Umbilical cord (tissue), 2 donors: ENCODE data around the gene VEZT. TPM values are rescaled to one million over a fixed set of nuclear protein-coding genes. Genes with fewer than 3 reads are reported as not detected.
A peak's percentile ranks its signal among the peaks of the same experiment; 100 is the strongest.
"Not testable (repeated sequence)": the region's sequence is repeated elsewhere in the genome, so short reads cannot be mapped to it uniquely, and the experiment has no call there.

Experiments
- DNase-seq: peaks from one replicate; pipeline ENCODE4 v3.0.0-alpha.2; 2015; ENCODE audit warnings: low spot score
- total RNA-seq: library from RNA; depleted of rRNA; stranded (reverse); fragments of >200 nt; gene quantifications from one replicate; pipeline ENCODE4 v1.2.3, GENCODE V29; 2014; ENCODE audit warnings: low replicate concordance; ENCODE audit not compliant: insufficient read depth

VEZT gene, protein sequence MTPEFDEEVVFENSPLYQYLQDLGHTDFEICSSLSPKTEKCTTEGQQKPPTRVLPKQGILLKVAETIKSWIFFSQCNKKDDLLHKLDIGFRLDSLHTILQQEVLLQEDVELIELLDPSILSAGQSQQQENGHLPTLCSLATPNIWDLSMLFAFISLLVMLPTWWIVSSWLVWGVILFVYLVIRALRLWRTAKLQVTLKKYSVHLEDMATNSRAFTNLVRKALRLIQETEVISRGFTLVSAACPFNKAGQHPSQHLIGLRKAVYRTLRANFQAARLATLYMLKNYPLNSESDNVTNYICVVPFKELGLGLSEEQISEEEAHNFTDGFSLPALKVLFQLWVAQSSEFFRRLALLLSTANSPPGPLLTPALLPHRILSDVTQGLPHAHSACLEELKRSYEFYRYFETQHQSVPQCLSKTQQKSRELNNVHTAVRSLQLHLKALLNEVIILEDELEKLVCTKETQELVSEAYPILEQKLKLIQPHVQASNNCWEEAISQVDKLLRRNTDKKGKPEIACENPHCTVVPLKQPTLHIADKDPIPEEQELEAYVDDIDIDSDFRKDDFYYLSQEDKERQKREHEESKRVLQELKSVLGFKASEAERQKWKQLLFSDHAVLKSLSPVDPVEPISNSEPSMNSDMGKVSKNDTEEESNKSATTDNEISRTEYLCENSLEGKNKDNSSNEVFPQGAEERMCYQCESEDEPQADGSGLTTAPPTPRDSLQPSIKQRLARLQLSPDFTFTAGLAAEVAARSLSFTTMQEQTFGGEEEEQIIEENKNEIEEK
- 94.4 TPM for total RNA-seq

DNA sequence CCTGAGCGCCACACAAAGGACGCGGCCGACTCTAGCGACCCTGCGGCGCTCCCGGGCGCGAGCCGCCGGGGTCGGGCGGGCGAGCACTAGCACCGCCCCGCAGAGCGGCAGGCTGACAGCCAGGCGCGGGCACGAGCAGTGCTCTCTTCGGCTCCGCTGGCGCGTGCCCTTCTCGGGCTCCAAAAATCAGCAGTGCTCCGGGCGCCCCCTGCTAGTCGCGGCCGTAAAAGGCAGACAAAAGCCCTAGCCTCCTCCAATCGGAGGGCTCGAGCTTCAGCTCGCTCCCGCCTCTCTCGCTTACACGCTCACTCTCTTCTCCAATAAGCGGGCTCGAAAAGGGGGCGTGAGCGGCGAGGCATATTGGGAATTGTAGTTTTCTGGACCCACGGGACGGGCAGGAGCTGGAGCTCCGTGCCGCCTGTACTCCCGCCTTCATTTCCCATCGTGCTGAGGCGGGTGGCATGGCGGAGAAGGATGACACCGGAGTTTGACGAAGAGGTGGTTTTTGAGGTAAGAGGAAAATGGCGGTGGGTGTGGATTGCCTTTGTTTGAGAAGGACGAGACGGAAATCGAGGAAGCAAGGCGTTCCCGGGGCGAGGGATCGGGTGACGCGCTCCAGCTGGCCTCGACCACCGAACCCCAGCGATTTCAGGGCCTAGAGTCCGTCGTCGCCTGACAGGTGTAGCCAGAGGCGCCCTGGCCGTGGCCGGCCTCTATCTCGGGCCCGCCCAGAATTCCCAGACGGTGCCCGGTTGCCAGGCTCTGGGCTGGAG, at the start of gene VEZT, which contains the start of gene FGD6:
TSS of gene VEZT (plus strand) at position 431 of the 773 bp plus-strand sequence. CDS start at position 475, 44 bp downstream.
TSS of gene FGD6 (minus strand) at position 91 of the 773 bp plus-strand sequence. CDS start 227 bp downstream, outside the sequence.
- peak; percentile 100 for DNase-seq

DNA sequence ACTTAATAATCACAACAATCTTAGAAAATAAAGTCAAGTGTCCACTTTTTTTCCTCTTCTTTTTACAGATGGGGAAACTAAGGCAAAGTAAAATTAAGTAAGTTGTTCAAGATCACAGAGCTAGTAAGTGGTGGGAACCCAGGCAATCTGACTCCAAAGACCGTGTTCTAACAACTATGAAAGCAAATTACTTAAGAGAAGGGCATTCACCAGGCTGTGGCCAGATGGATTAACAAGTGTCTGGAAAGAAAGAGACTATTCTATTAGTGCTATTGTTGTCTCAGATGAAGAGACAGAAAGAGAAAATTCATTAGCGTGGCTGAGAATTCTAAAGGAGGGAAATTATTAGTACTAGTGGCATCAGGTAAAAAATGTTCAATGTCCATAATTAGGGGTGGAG, 48.9 kb upstream of the VEZT start:
- no peak for DNase-seq

DNA sequence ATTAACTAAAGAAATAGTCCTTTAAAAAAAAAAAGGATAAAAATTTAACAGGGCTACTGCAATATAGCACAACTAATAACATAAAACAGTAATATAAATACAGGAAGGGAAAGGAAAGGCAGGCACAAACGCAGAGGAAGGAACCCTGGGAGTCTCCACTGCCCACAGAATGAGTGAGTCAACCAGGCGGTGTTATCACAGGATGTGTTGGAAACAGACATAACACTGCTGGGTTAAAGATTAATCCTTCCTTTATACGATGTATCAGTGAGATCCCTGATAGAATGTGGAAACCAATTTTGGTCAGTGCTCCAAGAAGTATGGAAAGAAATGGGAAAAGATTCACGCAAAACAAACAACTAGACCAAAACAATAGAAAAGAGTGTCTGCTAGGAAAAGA, 48.2 kb upstream of the VEZT start:
- DNase-seq, result peak; percentile 65

DNA sequence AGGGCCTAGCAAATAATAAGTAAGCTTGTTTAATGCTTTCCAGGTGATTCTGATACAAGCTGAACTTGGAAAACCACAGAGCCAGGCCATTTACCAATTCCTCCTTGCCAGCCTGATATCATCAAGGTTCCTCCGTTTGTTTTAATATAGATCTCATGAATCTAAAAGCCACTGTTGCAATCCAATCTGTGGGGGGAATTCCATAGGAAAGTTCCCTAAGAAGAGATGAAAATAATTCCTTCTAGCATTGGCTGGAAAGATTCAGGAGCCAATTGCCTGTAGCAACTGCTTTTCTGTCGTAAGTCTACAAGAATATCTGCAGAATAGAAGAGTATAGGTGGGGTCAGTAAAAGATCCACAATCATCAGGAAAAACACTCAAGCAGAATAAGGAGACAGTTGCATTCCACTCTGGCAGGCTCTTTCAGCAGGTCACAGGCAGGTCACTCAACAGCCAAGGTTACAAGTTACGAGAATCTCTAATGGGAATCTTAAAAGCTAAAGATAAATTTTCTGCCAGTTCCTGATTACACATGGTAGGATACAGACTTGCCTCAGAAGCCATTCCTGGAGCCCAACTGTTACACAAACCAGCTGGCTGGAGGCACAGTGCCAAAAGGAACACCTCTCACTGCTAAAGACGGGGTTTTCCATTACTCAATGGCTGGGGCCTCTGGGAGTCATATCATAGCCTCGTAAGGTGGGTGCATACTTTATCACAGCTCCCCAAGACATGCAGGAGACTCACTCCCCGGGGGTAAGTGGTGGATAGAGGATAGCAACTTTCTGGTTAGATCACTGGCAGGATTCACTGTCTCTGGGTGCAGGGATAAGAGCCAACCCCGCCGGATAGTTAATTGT, 44.0 kb upstream of the VEZT start:
- peak; percentile 78 for DNase-seq

DNA sequence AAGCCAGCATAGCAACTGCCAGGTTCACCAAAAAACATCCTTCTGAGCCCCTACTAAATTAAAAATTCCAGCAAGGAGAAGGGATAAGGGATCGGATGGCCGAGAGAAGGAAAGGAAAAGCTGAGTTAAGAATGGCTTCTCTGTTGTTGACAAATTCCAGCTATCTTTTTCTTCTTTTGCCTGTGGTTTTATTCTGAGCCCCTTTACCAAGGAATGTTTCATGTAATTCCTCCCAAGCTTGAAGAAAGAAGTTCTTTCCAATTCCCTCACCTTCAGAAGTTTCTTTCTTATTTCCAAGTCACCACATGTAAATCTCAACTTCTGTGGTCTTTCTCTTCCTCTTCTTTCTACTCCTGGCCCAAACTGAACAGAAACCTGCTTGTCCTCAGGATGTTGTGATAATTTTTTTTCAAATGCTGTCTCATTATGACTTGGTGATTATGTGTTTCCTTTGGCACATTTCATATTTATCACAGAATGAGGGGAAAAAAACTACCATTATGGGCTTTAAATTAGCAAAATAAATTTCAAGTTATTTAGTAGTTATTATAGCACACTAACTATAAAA, 40.3 kb upstream of the VEZT start:
- DNase-seq, result peak; percentile 10

DNA sequence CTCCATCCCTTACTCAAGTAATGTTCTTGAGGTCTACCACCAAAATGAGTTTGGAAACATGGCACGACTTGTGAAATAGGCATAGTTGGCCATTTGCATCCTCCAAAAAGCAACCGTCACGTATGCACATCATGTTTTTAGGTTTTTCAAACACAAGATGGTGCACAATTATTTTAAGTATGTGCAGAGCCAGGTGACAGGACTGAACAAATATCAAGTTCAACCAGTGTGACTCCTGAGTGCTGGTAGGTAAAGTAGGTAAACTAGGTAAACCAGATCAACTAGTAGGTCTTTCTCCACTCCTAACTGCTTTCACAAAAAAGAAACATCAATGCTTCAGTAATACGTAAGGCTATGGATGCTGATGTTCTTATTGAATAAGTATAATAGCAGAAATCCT, 39.5 kb upstream of the VEZT start:
- peak; percentile 12 for DNase-seq

DNA sequence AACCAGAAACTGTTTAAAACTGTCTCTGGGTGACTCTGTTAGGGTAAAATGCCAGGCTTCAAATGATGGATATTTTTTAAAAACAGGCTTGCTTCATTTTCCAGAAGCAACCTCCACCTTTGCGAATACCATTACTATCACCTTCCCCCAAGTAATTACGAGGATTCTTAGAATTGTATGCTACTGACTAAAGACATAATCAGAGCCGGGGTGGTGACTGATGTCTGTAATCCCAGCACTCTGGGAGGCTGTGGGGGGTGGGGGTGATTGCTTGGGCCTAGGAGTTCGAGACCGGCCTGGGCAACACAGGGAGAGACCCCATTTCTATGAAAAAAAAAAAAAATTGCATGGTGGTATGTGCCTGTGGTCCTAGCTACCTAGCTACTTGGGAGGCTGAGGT, 38.6 kb upstream of the VEZT start:
- no peak for DNase-seq

DNA sequence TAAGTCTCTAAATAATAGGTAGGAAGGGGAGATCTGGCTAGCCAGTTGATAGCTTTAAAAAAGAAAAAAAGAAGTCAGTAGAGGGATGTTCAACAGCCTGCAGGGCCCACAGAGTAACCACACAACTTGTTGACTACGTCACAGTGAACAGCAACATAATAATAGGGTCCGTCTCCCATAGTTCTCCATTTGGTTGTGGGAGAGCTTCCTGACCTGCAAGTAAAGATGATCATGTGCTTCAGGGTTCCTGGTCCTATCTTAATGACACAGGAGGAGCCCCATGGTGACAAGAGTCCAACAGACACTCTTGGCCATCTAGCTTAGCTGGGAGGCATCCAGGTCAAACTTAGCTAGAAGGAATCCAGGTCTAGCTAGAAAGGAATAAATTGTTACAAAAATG, 36.5 kb upstream of the VEZT start:
- DNase-seq, result no peak

DNA sequence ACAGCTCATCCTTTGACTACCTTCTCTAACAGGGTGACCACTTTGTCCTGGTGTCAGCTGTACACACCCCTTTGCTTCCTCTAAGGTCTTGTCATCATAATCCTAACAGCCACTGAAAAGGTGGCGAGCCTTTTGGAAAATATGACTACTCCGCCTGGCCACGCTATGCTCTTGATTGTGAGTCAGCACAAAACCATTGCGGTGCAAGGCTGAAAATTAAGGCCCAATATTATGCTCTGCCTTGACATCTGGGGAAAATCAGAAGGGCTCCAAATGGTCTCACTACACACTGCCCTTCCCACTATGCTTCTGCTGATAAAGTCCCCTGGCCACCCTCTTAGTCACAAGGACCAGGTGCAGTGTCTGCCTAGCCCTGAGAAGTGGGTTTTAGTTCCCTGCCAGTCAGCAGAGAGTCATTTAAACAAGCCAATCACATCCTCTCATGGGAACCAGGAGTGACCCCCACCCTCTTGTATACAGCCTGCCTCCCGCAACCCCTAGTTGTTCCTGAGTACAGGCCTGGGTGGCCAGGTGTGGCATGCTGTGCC, 34.7 kb upstream of the VEZT start:
- no peak for DNase-seq

DNA sequence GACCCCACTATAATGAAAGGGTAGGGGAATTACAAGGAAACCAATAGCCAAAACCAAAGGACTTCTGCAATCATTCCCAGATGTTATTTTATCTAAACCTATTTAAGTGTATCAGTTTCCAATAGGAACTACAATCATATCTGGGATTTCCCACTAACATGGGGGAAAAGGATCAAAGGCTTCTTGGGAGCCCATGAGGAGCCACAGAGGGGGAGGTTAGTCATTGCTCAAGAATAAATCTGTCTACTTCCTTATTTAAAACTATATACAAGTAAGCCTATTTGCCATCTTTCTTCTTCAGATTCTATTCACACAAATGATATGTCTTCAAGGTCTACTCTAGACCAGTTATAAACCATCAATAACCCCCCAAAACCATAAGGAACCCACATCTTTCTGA, 33.5 kb upstream of the VEZT start:
- DNase-seq, result no peak

DNA sequence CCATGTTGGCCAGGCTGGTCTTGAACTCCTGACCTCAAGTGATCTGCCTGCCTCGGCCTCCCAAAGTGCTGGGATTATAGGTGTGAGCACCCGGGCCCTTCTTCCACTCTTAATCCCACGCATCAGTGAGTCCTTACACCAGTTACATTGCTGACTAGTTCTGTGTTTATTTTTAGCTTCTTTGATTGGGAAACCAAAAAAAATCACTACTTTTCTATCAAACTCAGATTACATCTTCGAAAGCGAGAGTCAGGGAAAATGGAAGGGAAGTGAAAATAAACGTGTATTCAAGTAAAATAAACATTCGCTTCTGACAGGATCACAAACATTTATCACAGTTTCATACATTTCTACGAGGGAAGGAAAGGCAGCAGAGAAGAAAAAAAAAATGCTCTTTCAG, 32.5 kb upstream of the VEZT start:
- no peak for DNase-seq

DNA sequence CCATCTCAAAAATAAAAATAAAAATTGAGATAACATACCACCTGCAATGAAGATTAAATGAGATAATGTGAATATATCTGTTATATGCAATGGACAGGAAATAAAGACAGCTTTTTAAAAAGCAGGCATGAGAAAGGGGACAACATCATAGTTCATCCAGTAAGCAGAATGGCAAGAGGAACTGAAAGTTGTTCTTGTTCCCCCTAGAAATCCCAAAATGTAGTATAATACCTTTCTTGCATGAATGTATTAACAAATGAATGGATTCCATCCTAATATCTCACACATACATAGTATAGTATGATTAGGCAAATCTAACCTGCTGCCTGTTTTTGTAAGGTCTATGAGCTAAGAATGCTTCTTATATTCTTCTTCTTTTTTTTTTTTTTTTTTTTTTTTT, 31.8 kb upstream of the VEZT start:
- no peak for DNase-seq

DNA sequence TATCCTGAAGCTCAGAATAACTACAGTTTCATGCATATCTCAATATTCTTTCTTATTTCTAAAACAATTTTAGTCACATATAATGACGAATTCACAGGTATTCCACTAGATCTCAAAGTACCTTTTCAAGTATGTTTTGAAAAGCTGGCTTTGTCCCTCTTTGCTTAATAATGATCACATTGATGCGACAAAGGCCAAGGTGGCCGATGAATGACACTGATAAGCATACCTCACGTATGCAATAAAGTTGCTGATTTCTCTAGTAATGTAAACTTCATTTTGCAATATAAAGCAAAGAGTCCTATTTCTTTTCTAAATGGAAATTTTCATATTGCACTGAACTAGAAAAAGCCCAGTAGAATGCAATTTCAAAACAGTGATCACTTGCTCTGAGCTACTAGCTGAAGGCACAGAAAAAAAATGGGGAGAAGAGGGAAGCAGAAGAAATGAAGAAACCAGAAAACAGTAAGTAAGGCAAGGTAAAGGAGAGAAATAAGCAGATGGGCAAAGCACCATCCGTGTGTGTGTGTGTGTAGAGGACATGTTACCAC, 29.7 kb upstream of the VEZT start:
- no peak for DNase-seq

DNA sequence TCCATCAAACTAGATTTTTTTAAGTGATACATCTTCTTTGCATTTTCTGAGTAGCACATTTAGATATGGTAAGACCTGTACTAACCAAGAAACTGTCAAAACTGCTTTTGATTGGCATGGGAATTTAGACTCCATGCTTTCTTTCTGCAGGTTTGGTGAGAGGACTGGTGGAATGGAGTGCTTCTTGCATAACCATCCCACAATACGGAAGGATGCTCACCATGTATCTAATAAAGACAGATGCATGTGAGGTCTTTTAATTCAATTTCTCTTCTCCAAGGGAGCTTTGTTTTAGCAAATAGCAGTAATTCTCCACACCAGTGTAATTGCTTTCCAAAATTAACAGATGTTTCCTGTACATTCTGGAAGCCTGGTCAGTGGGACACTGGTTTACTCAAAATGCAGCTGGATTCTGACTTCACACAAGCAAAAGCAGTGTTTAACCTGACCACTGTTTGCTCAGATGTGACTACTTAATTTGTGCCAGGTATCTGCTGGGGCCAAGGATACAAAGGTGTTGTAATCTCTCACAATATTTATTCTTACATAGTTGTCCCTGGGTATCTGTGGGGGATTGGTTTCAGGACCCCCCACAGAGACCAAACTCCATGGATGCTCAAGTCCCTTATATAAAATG, 26.4 kb upstream of the VEZT start:
- DNase-seq, result no peak

DNA sequence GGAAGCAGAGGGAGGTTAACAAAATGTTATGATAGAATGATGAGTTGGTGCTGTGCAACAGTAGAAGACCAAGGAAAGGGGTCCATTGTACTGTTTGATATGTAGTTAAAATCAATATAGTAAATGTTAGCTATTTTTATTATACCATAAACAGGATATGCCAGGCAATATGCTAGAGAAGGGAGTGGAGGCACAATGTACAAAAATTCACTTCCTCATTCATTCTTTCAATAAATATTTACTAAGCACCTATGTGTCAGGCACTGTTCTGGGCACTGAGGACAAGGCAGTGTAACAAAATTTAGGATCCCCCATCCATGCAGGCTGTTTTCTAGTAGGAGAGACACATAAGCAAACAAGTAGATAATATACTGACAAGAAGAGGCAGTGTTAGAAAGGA, 25.3 kb upstream of the VEZT start:
- DNase-seq, result no peak

DNA sequence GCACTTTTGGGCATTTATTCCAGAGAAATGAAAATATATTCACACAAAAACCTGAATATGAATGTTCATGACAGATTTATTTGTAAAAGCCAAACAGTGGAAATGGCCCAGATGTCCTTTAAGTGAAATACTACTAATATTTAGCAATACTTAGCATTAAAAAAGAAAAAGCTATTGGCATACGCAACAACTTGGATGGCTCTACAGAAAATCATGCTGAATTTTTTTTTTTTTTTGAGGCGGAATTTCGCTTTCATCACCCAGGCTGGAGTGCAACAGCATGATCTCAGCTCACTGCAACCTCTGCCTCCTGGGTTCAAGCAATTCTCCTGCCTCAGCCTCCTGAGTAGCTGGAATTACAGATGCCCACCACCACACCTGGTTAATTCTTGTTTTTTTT, 24.5 kb upstream of the VEZT start:
- no peak for DNase-seq

DNA sequence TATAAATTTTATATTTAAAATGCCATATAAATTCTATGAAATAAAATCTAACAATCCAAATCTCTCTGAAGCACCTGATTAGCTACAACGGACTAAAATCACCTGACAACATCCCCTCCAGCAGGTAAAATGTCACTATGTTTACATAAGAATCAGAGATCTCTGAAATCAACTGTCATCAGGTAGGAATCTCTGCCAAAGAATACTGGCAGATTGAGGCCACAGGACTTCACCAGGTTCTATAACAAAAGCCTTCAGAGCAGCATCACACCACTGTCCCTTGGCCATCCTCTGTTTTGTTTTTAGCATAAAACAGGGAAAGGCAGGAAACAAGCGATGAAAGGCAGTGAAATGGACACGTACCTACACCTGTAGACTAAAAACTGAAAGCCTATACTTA, 22.5 kb upstream of the VEZT start:
- no peak for DNase-seq

DNA sequence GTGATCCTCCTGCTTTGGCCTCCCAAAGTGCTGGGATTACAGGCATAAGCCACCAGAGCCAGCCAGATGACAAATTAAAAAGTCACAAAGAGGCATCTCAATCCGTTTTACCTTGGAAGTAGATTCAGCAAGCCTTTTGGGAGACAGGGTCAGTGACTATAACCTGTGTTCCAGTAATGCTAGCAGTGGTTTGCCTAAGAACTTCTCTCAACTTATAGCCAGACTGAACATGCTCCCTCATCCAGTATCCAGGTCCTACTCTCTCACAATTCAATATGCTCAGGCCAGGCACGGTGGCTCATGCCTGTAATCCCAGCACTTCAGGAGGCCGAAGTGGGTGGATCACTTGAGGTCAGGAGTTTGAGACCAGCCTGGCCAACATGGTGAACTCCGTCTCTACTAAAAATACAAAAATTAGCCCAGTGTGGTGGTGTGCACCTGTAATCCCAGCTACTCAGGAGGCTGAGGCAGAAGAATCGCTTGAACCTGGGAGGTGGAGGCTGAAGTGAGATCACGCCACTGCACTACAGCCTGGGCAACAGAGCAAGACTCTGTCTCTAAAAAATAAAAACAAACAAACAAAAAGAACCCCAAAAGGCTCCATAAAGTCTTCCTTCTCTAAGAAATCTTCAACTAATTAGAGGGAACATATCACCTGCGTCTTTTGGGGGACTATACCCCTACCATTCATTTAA, 20.6 kb upstream of the VEZT start:
- DNase-seq, result not testable (repeated sequence)

DNA sequence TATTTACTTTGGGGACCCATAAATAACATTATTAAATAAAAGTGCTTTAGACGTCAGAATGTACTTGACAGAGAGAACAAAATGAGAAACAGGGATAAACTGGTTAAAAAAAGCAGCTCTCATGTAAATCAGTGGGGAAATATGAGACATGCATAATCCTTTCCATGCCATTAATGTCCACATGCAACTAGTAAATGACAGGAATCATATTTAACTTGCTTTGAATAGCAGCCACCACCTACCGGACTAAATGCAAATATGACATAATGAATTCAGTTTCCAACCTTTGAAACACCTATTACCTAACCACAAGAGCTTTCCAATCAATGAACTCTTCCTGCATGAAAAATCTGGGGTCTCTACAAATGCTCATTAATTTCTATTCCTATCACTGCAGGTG, 20.0 kb upstream of the VEZT start:
- no peak for DNase-seq
